ENCODE results near the gene MPO. TPM values are rescaled to one million over a fixed set of nuclear protein-coding genes. Genes with fewer than 3 reads are reported as not detected.

The MPO gene
- total and polyA plus RNA-seq, 2 donors (not counting 3 experiments of a cell fraction or from before 2014, with no cell fraction given): not detected

DNA sequence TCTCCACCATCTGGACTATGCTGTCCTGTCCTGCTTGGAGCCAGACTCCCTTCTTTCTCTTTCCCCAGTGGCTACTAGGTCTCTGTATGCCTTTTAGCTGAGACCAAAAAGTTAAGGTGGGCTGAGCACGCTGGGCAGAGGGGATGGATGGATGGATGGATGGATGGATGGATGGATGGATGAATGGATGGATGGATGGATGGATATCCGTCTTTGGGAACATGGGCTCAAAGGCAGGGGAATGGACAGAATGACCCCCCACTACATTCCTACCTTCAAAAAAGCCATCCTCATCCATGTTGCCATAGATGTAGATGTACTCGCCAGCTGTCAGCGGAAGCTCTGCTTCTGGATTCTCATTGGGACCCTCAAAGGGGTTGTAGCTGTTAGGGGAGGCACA is 35.0 kb upstream of the MPO start:
- DNase-seq (ENCODE audit: low read depth, low spot score): no peak
- Histone ChIP-seq H3K27me3 (ENCODE audit: control insufficient read depth in 2 of 2, insufficient read depth in 2 of 2, low read length in 2 of 2) (no peaks in the 10 kb centered on the region), H3K9ac (replicated peaks; ENCODE audit: extremely low read depth, insufficient read depth, low read length) (no peak overlapping the region), H4K20me1 (replicated peaks; ENCODE audit: control insufficient read depth, extremely low read depth, insufficient read depth, low read length) (no peaks in the 10 kb centered on the region), H3K4me3 (replicated peaks in 1 of 3; ENCODE audit: insufficient read depth in 1 of 3, low read depth in 1 of 3, low read length in 3 of 3) (no peak overlapping the region), H3K9me3 (replicated peaks; ENCODE audit: control insufficient read depth, insufficient read depth, low read length) (no peaks in the 10 kb centered on the region), H3K4me1 (ENCODE audit: control insufficient read depth, extremely low read depth, insufficient read depth, low read length) (no peaks in the 10 kb centered on the region), H3K27ac (ENCODE audit: insufficient read depth, low read depth, low read length) (no peak overlapping the region), H2AFZ (ENCODE audit: low read depth, low read length) (no peak overlapping the region), H3K9me1 (replicated peaks; ENCODE audit: control insufficient read depth, extremely low read depth, insufficient read depth, low read length) (no peaks in the 10 kb centered on the region), H3K79me2 (ENCODE audit: control insufficient read depth, insufficient read depth, low read length) (no peaks in the 10 kb centered on the region), H3K36me3 (ENCODE audit: control insufficient read depth in 2 of 2, extremely low read depth in 1 of 2, insufficient read depth in 2 of 2, low read length in 2 of 2) (no peaks in the 10 kb centered on the region), H3K4me2 (ENCODE audit: insufficient read depth, low read length) (no peak overlapping the region)
- intact Hi-C loops (cut with micrococcal nuclease): no loop called here
- dilution Hi-C loops (cut with MboI; ENCODE audit: extremely low pct_ligation_motif_present, low sequenced_read_pairs): no loop called here
- FAIRE-seq: no peak
- TF ChIP-seq, protein P1, sequence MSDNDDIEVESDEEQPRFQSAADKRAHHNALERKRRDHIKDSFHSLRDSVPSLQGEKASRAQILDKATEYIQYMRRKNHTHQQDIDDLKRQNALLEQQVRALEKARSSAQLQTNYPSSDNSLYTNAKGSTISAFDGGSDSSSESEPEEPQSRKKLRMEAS (IDR thresholded peaks at IDR 0.05; ENCODE audit: insufficient read depth, insufficient read length): no peak
- TF ChIP-seq POLR2AphosphoS5 (IDR thresholded peaks at IDR 0.05; ENCODE audit: insufficient read depth, low read depth, low read length): no peak
- TF ChIP-seq FOS (IDR thresholded peaks at IDR 0.05; ENCODE audit: borderline replicate concordance, insufficient read depth, low read length): no peak
- TF ChIP-seq JUN (IDR thresholded peaks at IDR 0.05; ENCODE audit: borderline replicate concordance, insufficient read depth, insufficient read length, low read depth): no peak
- TF ChIP-seq MYC (IDR thresholded peaks at IDR 0.05; ENCODE audit: low read depth, low read length): no peak
- no peak for TF ChIP-seq EZH2 (IDR thresholded peaks at IDR 0.05; ENCODE audit: borderline replicate concordance, low read depth, low read length, severe bottlenecking)
- no peak for TF ChIP-seq POLR2A (IDR thresholded peaks at IDR 0.05; ENCODE audit: low read depth, low read length)
- TF ChIP-seq GATA2 (IDR thresholded peaks at IDR 0.05; ENCODE audit: insufficient read depth, insufficient read length, low read depth, low read length): no peak
- TF ChIP-seq, protein P2, sequence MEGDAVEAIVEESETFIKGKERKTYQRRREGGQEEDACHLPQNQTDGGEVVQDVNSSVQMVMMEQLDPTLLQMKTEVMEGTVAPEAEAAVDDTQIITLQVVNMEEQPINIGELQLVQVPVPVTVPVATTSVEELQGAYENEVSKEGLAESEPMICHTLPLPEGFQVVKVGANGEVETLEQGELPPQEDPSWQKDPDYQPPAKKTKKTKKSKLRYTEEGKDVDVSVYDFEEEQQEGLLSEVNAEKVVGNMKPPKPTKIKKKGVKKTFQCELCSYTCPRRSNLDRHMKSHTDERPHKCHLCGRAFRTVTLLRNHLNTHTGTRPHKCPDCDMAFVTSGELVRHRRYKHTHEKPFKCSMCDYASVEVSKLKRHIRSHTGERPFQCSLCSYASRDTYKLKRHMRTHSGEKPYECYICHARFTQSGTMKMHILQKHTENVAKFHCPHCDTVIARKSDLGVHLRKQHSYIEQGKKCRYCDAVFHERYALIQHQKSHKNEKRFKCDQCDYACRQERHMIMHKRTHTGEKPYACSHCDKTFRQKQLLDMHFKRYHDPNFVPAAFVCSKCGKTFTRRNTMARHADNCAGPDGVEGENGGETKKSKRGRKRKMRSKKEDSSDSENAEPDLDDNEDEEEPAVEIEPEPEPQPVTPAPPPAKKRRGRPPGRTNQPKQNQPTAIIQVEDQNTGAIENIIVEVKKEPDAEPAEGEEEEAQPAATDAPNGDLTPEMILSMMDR (IDR thresholded peaks at IDR 0.05; ENCODE audit: extremely low read depth in 1 of 2, insufficient read depth in 1 of 2, low read depth in 1 of 2, low read length in 2 of 2): no peak
- ChIA-PET POLR2A (no interaction called here), CTCF (interaction anchor here (0.8 to 5.6 kb wide), 4 partner anchors 12 to 131 kb away, joined by 3 to 79 read pairs (median 32); partner anchors contain the start of gene RNF43)
- BruUV-seq (replicated peaks): no TSS peak

Measured in endothelial cell of umbilical vein (primary cell).